ENCODE results near the gene MTFMT.
A peak's percentile ranks its signal among the peaks of the same experiment; 100 is the strongest.

MTFMT gene

GRCh38 chr15:64997066-64997465 is 32.4 kb downstream of the MTFMT start:
- no peak overlapping the region for H3K4me3 ChIP-seq
- H4K20me1 ChIP-seq, result no peaks in the 10 kb centered on the region
- no peak overlapping the region for H3K9ac ChIP-seq
- no peak overlapping the region for H3K4me2 ChIP-seq
- peaks cover 4 to 13% (median 12%) of the 10 kb centered on the region in 11 experiments; a peak in 18 of 22 replicates for H3K36me3 ChIP-seq
- H3K27me3 ChIP-seq, result no peaks in the 10 kb centered on the region
- peaks cover 0 to 5% (median 0%) of the 10 kb centered on the region in 10 experiments; a peak in 1 of 20 replicates for H3K4me1 ChIP-seq
- TF ChIP-seq Cebpa-rat (IDR thresholded peaks at IDR 0.05), result no peak
- no peak overlapping the region for H3K27ac ChIP-seq
- no peaks in the 10 kb centered on the region for H3K9me3 ChIP-seq (replicated peaks in 1 of 11)

- no peak overlapping the region for H3K27ac ChIP-seq
- H3K4me2 ChIP-seq, result 0 out of 22 replicates have a peak overlapping the region, but pooled peaks of 1 of the 11 experiments have one; percentile 11
- H3K9ac ChIP-seq, result no peak overlapping the region
- H4K20me1 ChIP-seq, result peaks cover 0 to 7% (median 0%) of the 10 kb centered on the region in 11 experiments; a peak in 1 of 22 replicates
- no peaks in the 10 kb centered on the region for H3K27me3 ChIP-seq
- peaks cover 12 to 18% (median 16%) of the 10 kb centered on the region in 10 experiments for H3K4me1 ChIP-seq
- no peak overlapping the region for H3K4me3 ChIP-seq
- no peaks in the 10 kb centered on the region for H3K36me3 ChIP-seq
- H3K9me3 ChIP-seq (replicated peaks in 1 of 11), result no peaks in the 10 kb centered on the region
- no peak for TF ChIP-seq Cebpa-rat (IDR thresholded peaks at IDR 0.05)
Measured at GRCh38 chr15:64993290-64993689, 36.1 kb downstream of the MTFMT start.

GRCh38 chr15:64991536-64992135 is 37.8 kb downstream of the MTFMT start:
- TF ChIP-seq Cebpa-rat (IDR thresholded peaks at IDR 0.05), result no peak
- H3K4me2 ChIP-seq, result no peak overlapping the region

GRCh38 chr15:64990168-64990470 is 39.3 kb downstream of the MTFMT start:
- peak overlapping the region; percentile 90 to 99 (median 97) for H3K9ac ChIP-seq
- H3K4me1 ChIP-seq, result peaks cover 42 to 49% (median 47%) of the 10 kb centered on the region in 10 experiments
- peak overlapping the region; percentile 73 to 94 (median 85) for H3K4me2 ChIP-seq
- peaks cover 0 to 13% (median 5%) of the 10 kb centered on the region in 11 experiments; a peak in 8 of 22 replicates for H3K36me3 ChIP-seq
- no peaks in the 10 kb centered on the region for H3K27me3 ChIP-seq
- peak overlapping the region; percentile 46 to 99 (median 95); a peak in 21 of 22 replicates for H3K27ac ChIP-seq
- no peaks in the 10 kb centered on the region for H3K9me3 ChIP-seq (replicated peaks in 1 of 11)
- TF ChIP-seq Cebpa-rat (IDR thresholded peaks at IDR 0.05), result no peak
- H3K4me3 ChIP-seq, result peak overlapping the region; percentile 77 to 98 (median 93)
- peaks cover 0 to 16% (median 0%) of the 10 kb centered on the region in 11 experiments; a peak in 2 of 22 replicates for H4K20me1 ChIP-seq

More at GRCh38 chr15:64991536-64992135, 37.8 kb downstream of the MTFMT start:
- H3K9me3 ChIP-seq (replicated peaks in 1 of 11), result no peaks in the 10 kb centered on the region
- H3K36me3 ChIP-seq, result peaks cover 0 to 13% (median 5%) of the 10 kb centered on the region in 11 experiments; a peak in 6 of 22 replicates
- no peak overlapping the region for H3K27ac ChIP-seq
- no peak overlapping the region for H3K4me3 ChIP-seq
- H3K9ac ChIP-seq, result no peak overlapping the region
- no peaks in the 10 kb centered on the region for H3K27me3 ChIP-seq
- H3K4me1 ChIP-seq, result peaks cover 29 to 35% (median 32%) of the 10 kb centered on the region in 10 experiments
- peaks cover 0 to 16% (median 0%) of the 10 kb centered on the region in 11 experiments; a peak in 2 of 22 replicates for H4K20me1 ChIP-seq

- peaks cover 47 to 55% (median 53%) of the 10 kb centered on the region in 10 experiments for H3K4me1 ChIP-seq
- H3K27ac ChIP-seq, result peak within 1 kb of the TSS; percentile 88 to 99 (median 95)
- H3K9ac ChIP-seq, result peak within 1 kb of the TSS; percentile 90 to 99 (median 97)
- H3K4me3 ChIP-seq, result peak within 1 kb of the TSS; percentile 77 to 98 (median 93)
- peaks cover 0 to 16% (median 0%) of the 10 kb centered on the region in 11 experiments; a peak in 2 of 22 replicates for H4K20me1 ChIP-seq
- no peaks in the 10 kb centered on the region for H3K9me3 ChIP-seq (replicated peaks in 1 of 11)
- no peak for TF ChIP-seq Cebpa-rat (IDR thresholded peaks at IDR 0.05)
- H3K27me3 ChIP-seq, result no peaks in the 10 kb centered on the region
- H3K4me2 ChIP-seq, result peak within 1 kb of the TSS; percentile 73 to 94 (median 89)
- peaks cover 0 to 13% (median 5%) of the 10 kb centered on the region in 11 experiments; a peak in 8 of 22 replicates for H3K36me3 ChIP-seq
Measured at GRCh38 chr15:64989416-64990167, 39.8 kb downstream of the MTFMT start, which contains the start of gene SPG21. TSS of gene SPG21 (minus strand) at chr15:64989914. CDS start at chr15:64983569, 6,345 bp downstream.

GRCh38 chr15:64987136-64987535 is 42.3 kb downstream of the MTFMT start:
- Histone ChIP-seq H3K4me3 (peak overlapping the region in 7 of 10 experiments; percentile 26 to 97 (median 91); a peak in 11 of 20 replicates), H3K27ac (peak overlapping the region in 5 of 11 experiments; percentile 13 to 95 (median 81); a peak in 4 of 22 replicates), H3K9ac (peak overlapping the region in 6 of 11 experiments; percentile 5 to 99 (median 97); a peak in 6 of 22 replicates), H3K4me1 (peaks cover 54 to 77% (median 68%) of the 10 kb centered on the region in 10 experiments), H3K4me2 (peak overlapping the region; percentile 16 to 94 (median 89); a peak in 18 of 22 replicates), H3K36me3 (peaks cover 14 to 36% (median 23%) of the 10 kb centered on the region in 11 experiments; a peak in 21 of 22 replicates), H3K9me3 (replicated peaks in 1 of 11) (no peaks in the 10 kb centered on the region), H4K20me1 (peaks cover 0 to 20% (median 0%) of the 10 kb centered on the region in 11 experiments; a peak in 4 of 22 replicates), H3K27me3 (no peaks in the 10 kb centered on the region)
- TF ChIP-seq Cebpa-rat (IDR thresholded peaks at IDR 0.05), result no peak

GRCh38 chr15:64985366-64986033 is 43.9 kb downstream of the MTFMT start:
- H4K20me1 ChIP-seq, result peaks cover 0 to 20% (median 0%) of the 10 kb centered on the region in 11 experiments; a peak in 4 of 22 replicates
- peak overlapping the region; percentile 26 to 98 (median 58); a peak in 16 of 22 replicates for H3K9ac ChIP-seq
- peak overlapping the region in 8 of 10 experiments; percentile 1 to 88 (median 26); a peak in 11 of 20 replicates for H3K4me3 ChIP-seq
- peak overlapping the region; percentile 47 to 84 (median 79) for H3K27ac ChIP-seq
- no peaks in the 10 kb centered on the region for H3K27me3 ChIP-seq
- no peaks in the 10 kb centered on the region for H3K9me3 ChIP-seq (replicated peaks in 1 of 11)
- peak overlapping the region; percentile 42 to 94 (median 89) for H3K4me2 ChIP-seq
- peaks cover 50 to 87% (median 64%) of the 10 kb centered on the region in 10 experiments for H3K4me1 ChIP-seq
- TF ChIP-seq Cebpa-rat (IDR thresholded peaks at IDR 0.05), result peak in 7 of 11 experiments; percentile 18 to 70 (median 58); a peak in 10 of 22 replicates
- H3K36me3 ChIP-seq, result peaks cover 27 to 52% (median 38%) of the 10 kb centered on the region in 11 experiments; a peak in 21 of 22 replicates

GRCh38 chr15:64982472-64982871 is 47.0 kb downstream of the MTFMT start:
- peaks cover 30 to 92% (median 45%) of the 10 kb centered on the region in 10 experiments for H3K4me1 ChIP-seq

More at GRCh38 chr15:64982472-64982871, 47.0 kb downstream of the MTFMT start:
- H3K27ac ChIP-seq, result 0 out of 22 replicates have a peak overlapping the region, but pooled peaks of 2 of the 11 experiments have one; percentile 6 to 33
- peaks cover 55 to 77% (median 67%) of the 10 kb centered on the region in 11 experiments for H3K36me3 ChIP-seq
- peak overlapping the region in 2 of 11 experiments; percentile 4 to 18; a peak in 1 of 22 replicates for H3K9ac ChIP-seq
- H3K27me3 ChIP-seq, result no peaks in the 10 kb centered on the region
- TF ChIP-seq Cebpa-rat (IDR thresholded peaks at IDR 0.05), result no peak
- H4K20me1 ChIP-seq, result peaks cover 0 to 29% (median 1%) of the 10 kb centered on the region in 11 experiments; a peak in 11 of 22 replicates
- peak overlapping the region in 1 of 11 experiments; percentile 92; a peak in 1 of 22 replicates for H3K4me2 ChIP-seq
- H3K9me3 ChIP-seq (replicated peaks in 1 of 11), result no peaks in the 10 kb centered on the region
- H3K4me3 ChIP-seq, result no peak overlapping the region
